ENCODE measurements around the gene MBD3. TPM values are rescaled to one million over a fixed set of nuclear protein-coding genes. Genes with fewer than 3 reads are reported as not detected.

MBD3 gene
- total and polyA plus RNA-seq, 2 experiments from 2014 or later = 66.6 to 84.5 TPM

GRCh38 chr19:1528596-1529429 lies 63.9 kb downstream of the MBD3 start:
- no peak overlapping the region for H3K4me3 ChIP-seq
- no peak for TF ChIP-seq EZH2phosphoT487 (IDR thresholded peaks at IDR 0.05; ENCODE audit: low read depth, severe bottlenecking, unreplicated experiment)
- no peak for TF ChIP-seq EZH2 (IDR thresholded peaks at IDR 0.05; ENCODE audit: borderline replicate concordance)
- no peak for TF ChIP-seq CTCF (IDR thresholded peaks at IDR 0.05; ENCODE audit: poor library complexity)
- DNase-seq (ENCODE audit: low spot score) = peak; percentile 3
- H3K27ac ChIP-seq = no peak overlapping the region
- H3K4me1 ChIP-seq (ENCODE audit: insufficient read depth) = no peaks in the 10 kb centered on the region
- H3K27me3 ChIP-seq = peaks cover 17% of the 10 kb centered on the region
- no peak overlapping the region for H3K4me2 ChIP-seq
- no peaks in the 10 kb centered on the region for H3K36me3 ChIP-seq (replicated peaks; ENCODE audit: insufficient read depth, low read depth)
- no peaks in the 10 kb centered on the region for H3K79me2 ChIP-seq
- H2AFZ ChIP-seq = no peak overlapping the region
- no peaks in the 10 kb centered on the region for H4K20me1 ChIP-seq (ENCODE audit: insufficient read depth, poor library complexity, severe bottlenecking)
- WGBS (ENCODE audit: low lambda C conversion rate, missing lambda C conversion rate) = 89% methylated on average over 20 of the region's 23 CpGs
- no peaks in the 10 kb centered on the region for H3K9me2 ChIP-seq (replicated peaks; ENCODE audit: insufficient read depth)
- H3K9me3 ChIP-seq (ENCODE audit: low read depth) = no peaks in the 10 kb centered on the region

- Histone ChIP-seq H3K4me3 (no peak overlapping the region), H3K4me2 (no peak overlapping the region), H3K27me3 (peaks cover 25% of the 10 kb centered on the region), H3K79me2 (no peaks in the 10 kb centered on the region), H4K20me1 (ENCODE audit: insufficient read depth, poor library complexity, severe bottlenecking) (no peaks in the 10 kb centered on the region), H2AFZ (no peak overlapping the region), H3K4me1 (ENCODE audit: insufficient read depth) (no peaks in the 10 kb centered on the region), H3K27ac (no peak overlapping the region), H3K9me2 (replicated peaks; ENCODE audit: insufficient read depth) (no peaks in the 10 kb centered on the region), H3K36me3 (replicated peaks; ENCODE audit: insufficient read depth, low read depth) (no peaks in the 10 kb centered on the region), H3K9me3 (ENCODE audit: low read depth) (no peaks in the 10 kb centered on the region)
- 89% methylated on average over 26 of the region's 27 CpGs for WGBS (ENCODE audit: low lambda C conversion rate, missing lambda C conversion rate)
- peak; percentile 3 for DNase-seq (ENCODE audit: low spot score)
- TF ChIP-seq EZH2phosphoT487 (IDR thresholded peaks at IDR 0.05; ENCODE audit: low read depth, severe bottlenecking, unreplicated experiment) (no peak), EZH2 (IDR thresholded peaks at IDR 0.05; ENCODE audit: borderline replicate concordance) (no peak), CTCF (IDR thresholded peaks at IDR 0.05; ENCODE audit: poor library complexity) (no peak)
Measured at GRCh38 chr19:1527650-1528309, 64.9 kb downstream of the MBD3 start.

- no peaks in the 10 kb centered on the region for H3K36me3 ChIP-seq (replicated peaks; ENCODE audit: insufficient read depth, low read depth)
- 86% methylated on average over 6 of the region's 18 CpGs for WGBS (ENCODE audit: low lambda C conversion rate, missing lambda C conversion rate)
- H3K27ac ChIP-seq = no peak overlapping the region
- TF ChIP-seq CTCF (IDR thresholded peaks at IDR 0.05; ENCODE audit: poor library complexity) = no peak
- no peak for TF ChIP-seq EZH2 (IDR thresholded peaks at IDR 0.05; ENCODE audit: borderline replicate concordance)
- no peak for TF ChIP-seq EZH2phosphoT487 (IDR thresholded peaks at IDR 0.05; ENCODE audit: low read depth, severe bottlenecking, unreplicated experiment)
- no peaks in the 10 kb centered on the region for H3K79me2 ChIP-seq
- H3K9me2 ChIP-seq (replicated peaks; ENCODE audit: insufficient read depth) = no peaks in the 10 kb centered on the region
- peaks cover 28% of the 10 kb centered on the region for H3K27me3 ChIP-seq
- DNase-seq (ENCODE audit: low spot score) = no peak
- no peak overlapping the region for H3K4me3 ChIP-seq
- no peaks in the 10 kb centered on the region for H3K4me1 ChIP-seq (ENCODE audit: insufficient read depth)
- H3K9me3 ChIP-seq (ENCODE audit: low read depth) = no peaks in the 10 kb centered on the region
- H3K4me2 ChIP-seq = no peak overlapping the region
- no peak overlapping the region for H2AFZ ChIP-seq
- no peaks in the 10 kb centered on the region for H4K20me1 ChIP-seq (ENCODE audit: insufficient read depth, poor library complexity, severe bottlenecking)
Measured at GRCh38 chr19:1526979-1527649, 65.6 kb downstream of the MBD3 start.
